Neural progenitor cell (in vitro differentiated cells): ENCODE results near the gene CRYBG3. TPM values are rescaled to one million over a fixed set of nuclear protein-coding genes. Genes with fewer than 3 reads are reported as not detected.

Source experiments
- DNase-seq: peaks from one replicate; pipeline ENCODE4 v3.0.0-alpha.2; 2016; ENCODE audit warnings: low spot score
- H2AFZ ChIP-seq: fragments of 200-600 bp; sonication (generic); replicated peaks from 2 replicates; pipeline ENCODE4 v1.6.1; 2016; ENCODE audit warnings: antibody characterized with exemption
- H3F3A ChIP-seq: fragments of 200-600 bp; sonication (generic); 2 replicates; pipeline ENCODE4 v1.6.1; 2016; ENCODE audit warnings: antibody characterized with exemption, low read depth
- H3K27ac ChIP-seq: fragments of 200-600 bp; sonication (generic); 2 replicates; pipeline ENCODE4 v1.5.1; 2016; ENCODE audit warnings: mild to moderate bottlenecking
- H3K27me3 ChIP-seq: fragments of 200-600 bp; sonication (generic); 2 replicates; pipeline ENCODE4 v1.6.1; 2016; ENCODE audit warnings: mild to moderate bottlenecking, moderate library complexity
- H3K36me3 ChIP-seq: fragments of 200-600 bp; sonication (generic); 2 replicates; pipeline ENCODE4 v1.5.1; 2016
- H3K4me1 ChIP-seq: fragments of 200-600 bp; sonication (generic); 2 replicates; pipeline ENCODE4 v1.6.1; 2016; ENCODE audit warnings: mixed run types
- H3K4me2 ChIP-seq: fragments of 200-600 bp; sonication (generic); 2 replicates; pipeline ENCODE4 v1.6.1; 2016
- H3K4me3 ChIP-seq: fragments of 200-600 bp; sonication (generic); 2 replicates; pipeline ENCODE4 v1.5.1; 2016
- H3K79me2 ChIP-seq: fragments of 200-600 bp; sonication (generic); 2 replicates; pipeline ENCODE4 v1.6.1; 2016; ENCODE audit warnings: low read depth
- H3K9ac ChIP-seq: fragments of 200-600 bp; sonication (generic); 2 replicates; pipeline ENCODE4 v1.6.1; 2016
- H3K9me3 ChIP-seq: fragments of 200-600 bp; sonication (generic); 2 replicates; pipeline ENCODE4 v1.5.1; 2016; ENCODE audit warnings: low read depth
- H4K20me1 ChIP-seq: fragments of 200-600 bp; sonication (generic); 2 replicates; pipeline ENCODE4 v1.6.1; 2016; ENCODE audit warnings: low read depth
- H3K27ac Mint-ChIP-seq: 3 replicates; pipeline ENCODE4 v1.8.0; 2021; ENCODE audit warnings: mixed read lengths
- H3K27me3 Mint-ChIP-seq: 2 replicates; pipeline ENCODE4 v1.8.0; 2022; ENCODE audit warnings: low read depth, mild to moderate bottlenecking, inconsistent platforms, moderate library complexity, mixed read lengths; ENCODE audit not compliant: insufficient read depth
- H3K36me3 Mint-ChIP-seq: 3 replicates; pipeline ENCODE4 v1.8.0; 2021; ENCODE audit warnings: mixed read lengths
- H3K4me1 Mint-ChIP-seq: 3 replicates; pipeline ENCODE4 v1.8.0; 2021; ENCODE audit warnings: mixed read lengths
- H3K4me3 Mint-ChIP-seq: 3 replicates; pipeline ENCODE4 v1.8.0; 2021; ENCODE audit warnings: mild to moderate bottlenecking, moderate library complexity, mixed read lengths
- H3K9me3 Mint-ChIP-seq: 3 replicates; pipeline ENCODE4 v1.8.0; 2020; ENCODE audit warnings: mixed read lengths
- CTCF ChIP-seq: fragments of 200-600 bp; sonication (generic); IDR thresholded peaks from 2 replicates; pipeline ENCODE4 v1.5.1; 2017; ENCODE audit warnings: antibody characterized with exemption, mild to moderate bottlenecking
- EZH2 ChIP-seq: fragments of 200-600 bp; sonication (generic); IDR thresholded peaks from 2 replicates; pipeline ENCODE4 v1.6.1; 2017; ENCODE audit warnings: antibody characterized with exemption, mild to moderate bottlenecking, moderate library complexity
- EZH2phosphoT487 ChIP-seq: fragments of 200-600 bp; sonication (generic); IDR thresholded peaks from 2 replicates; pipeline ENCODE4 v1.6.1; 2017; ENCODE audit warnings: antibody characterized with exemption
- total RNA-seq: library from RNA; depleted of rRNA; stranded (reverse); fragments of >200 nt; gene quantifications from 2 replicates; pipeline ENCODE4 v1.2.3, GENCODE V29; 2015; ENCODE audit warnings: low replicate concordance

CRYBG3 gene
- total RNA-seq, 1 donor from 2014 or later: 12.3 TPM

- Histone ChIP-seq H3K4me1 (no peaks in the 10 kb centered on the region), H3K9me3 (no peaks in the 10 kb centered on the region), H3K36me3 (no peaks in the 10 kb centered on the region), H3K79me2 (no peaks in the 10 kb centered on the region), H2AFZ (no peak overlapping the region), H3K27me3 (no peaks in the 10 kb centered on the region), H3K9ac (no peak overlapping the region), H3K4me2 (no peak overlapping the region), H3K4me3 (no peak overlapping the region), H4K20me1 (no peaks in the 10 kb centered on the region), H3K27ac (no peak overlapping the region), H3F3A (no peaks in the 10 kb centered on the region)
- no peak for TF ChIP-seq EZH2phosphoT487
- TF ChIP-seq CTCF: no peak
- no peak for TF ChIP-seq EZH2
- Mint-ChIP-seq H3K27ac (no peak overlapping the region), H3K27me3 (no peaks in the 10 kb centered on the region), H3K9me3 (no peaks in the 10 kb centered on the region), H3K4me1 (no peaks in the 10 kb centered on the region), H3K36me3 (peaks cover 2% of the 10 kb centered on the region), H3K4me3 (no peak overlapping the region)
- no peak for DNase-seq
Measured at GRCh38 chr3:97841956-97842355, 20.1 kb downstream of the CRYBG3 start.

- H3F3A ChIP-seq: no peaks in the 10 kb centered on the region
- Mint-ChIP-seq H3K36me3 (peaks cover 4% of the 10 kb centered on the region), H3K4me3 (no peak overlapping the region), H3K27ac (no peak overlapping the region), H3K4me1 (no peaks in the 10 kb centered on the region), H3K27me3 (no peaks in the 10 kb centered on the region), H3K9me3 (peaks cover 7% of the 10 kb centered on the region)
- H3K4me1 ChIP-seq: no peaks in the 10 kb centered on the region
- no peaks in the 10 kb centered on the region for H4K20me1 ChIP-seq
- DNase-seq: no peak
- no peak overlapping the region for H3K27ac ChIP-seq
- H3K9me3 ChIP-seq: no peaks in the 10 kb centered on the region
- no peak overlapping the region for H3K4me2 ChIP-seq
- H2AFZ ChIP-seq: no peak overlapping the region
- no peaks in the 10 kb centered on the region for H3K27me3 ChIP-seq
- H3K36me3 ChIP-seq: peaks cover under 1% of the 10 kb centered on the region
- no peak overlapping the region for H3K9ac ChIP-seq
- TF ChIP-seq EZH2: no peak
- TF ChIP-seq CTCF: no peak
- no peak for TF ChIP-seq EZH2phosphoT487
- no peak overlapping the region for H3K4me3 ChIP-seq
- H3K79me2 ChIP-seq: no peaks in the 10 kb centered on the region
Measured at GRCh38 chr3:97848779-97849178, 27.0 kb downstream of the CRYBG3 start.

- no peaks in the 10 kb centered on the region for H3K27me3 Mint-ChIP-seq
- no peaks in the 10 kb centered on the region for H3K4me1 ChIP-seq
- peaks cover 21% of the 10 kb centered on the region for H3K9me3 Mint-ChIP-seq
- TF ChIP-seq EZH2: no peak
- no peak for TF ChIP-seq EZH2phosphoT487
- no peak for TF ChIP-seq CTCF
- no peak overlapping the region for H3K27ac Mint-ChIP-seq
- DNase-seq: no peak
- no peaks in the 10 kb centered on the region for H3K4me1 Mint-ChIP-seq
- peaks cover 6% of the 10 kb centered on the region for H3K36me3 Mint-ChIP-seq
- H3F3A ChIP-seq: no peaks in the 10 kb centered on the region
- H4K20me1 ChIP-seq: no peaks in the 10 kb centered on the region
- no peaks in the 10 kb centered on the region for H3K79me2 ChIP-seq
- H3K27me3 ChIP-seq: no peaks in the 10 kb centered on the region
- H3K27ac ChIP-seq: no peak overlapping the region
- H3K9me3 ChIP-seq: peaks cover 4% of the 10 kb centered on the region
- no peak overlapping the region for H3K9ac ChIP-seq
- peaks cover 6% of the 10 kb centered on the region for H3K36me3 ChIP-seq
- no peak overlapping the region for H2AFZ ChIP-seq
- no peak overlapping the region for H3K4me2 ChIP-seq
- no peak overlapping the region for H3K4me3 Mint-ChIP-seq
- no peak overlapping the region for H3K4me3 ChIP-seq
Measured at GRCh38 chr3:97857401-97857800, 35.6 kb downstream of the CRYBG3 start.

GRCh38 chr3:97860364-97860763, 38.6 kb downstream of the CRYBG3 start:
- Mint-ChIP-seq H3K4me3 (no peak overlapping the region), H3K4me1 (no peaks in the 10 kb centered on the region), H3K9me3 (peaks cover 4% of the 10 kb centered on the region), H3K36me3 (no peaks in the 10 kb centered on the region), H3K27me3 (no peaks in the 10 kb centered on the region), H3K27ac (no peak overlapping the region)
- H3K27me3 ChIP-seq: no peaks in the 10 kb centered on the region
- H3K9me3 ChIP-seq: no peaks in the 10 kb centered on the region
- TF ChIP-seq EZH2 (no peak), CTCF (no peak), EZH2phosphoT487 (no peak)
- no peak overlapping the region for H2AFZ ChIP-seq
- H3K4me3 ChIP-seq: no peak overlapping the region
- H3K4me1 ChIP-seq: no peaks in the 10 kb centered on the region
- no peaks in the 10 kb centered on the region for H3K79me2 ChIP-seq
- no peak for DNase-seq
- no peaks in the 10 kb centered on the region for H3F3A ChIP-seq
- no peaks in the 10 kb centered on the region for H4K20me1 ChIP-seq
- no peak overlapping the region for H3K9ac ChIP-seq
- H3K27ac ChIP-seq: no peak overlapping the region
- H3K36me3 ChIP-seq: no peaks in the 10 kb centered on the region
- H3K4me2 ChIP-seq: no peak overlapping the region
